Measurements from ENCODE around the gene LRG1. TPM values are rescaled to one million over a fixed set of nuclear protein-coding genes. Genes with fewer than 3 reads are reported as not detected.

Gene LRG1
- total RNA-seq, 1 donor from 2014 or later: not detected

- H3K9ac ChIP-seq: no peak overlapping the region
- H3K36me3 ChIP-seq: no peaks in the 10 kb centered on the region
- no peaks in the 10 kb centered on the region for H3K9me3 ChIP-seq (ENCODE audit: low read depth)
- H3F3A ChIP-seq (ENCODE audit: low read depth): no peaks in the 10 kb centered on the region
- H2AFZ ChIP-seq (replicated peaks): no peak overlapping the region
- Mint-ChIP-seq H3K27ac (no peak overlapping the region), H3K36me3 (peaks cover 19% of the 10 kb centered on the region), H3K4me3 (no peak overlapping the region), H3K9me3 (no peaks in the 10 kb centered on the region), H3K27me3 (ENCODE audit: insufficient read depth, low read depth) (no peaks in the 10 kb centered on the region), H3K4me1 (peaks cover 2% of the 10 kb centered on the region)
- no peak overlapping the region for H3K4me2 ChIP-seq
- H3K27ac ChIP-seq: no peak overlapping the region
- TF ChIP-seq EZH2 (IDR thresholded peaks at IDR 0.05) (no peak), EZH2phosphoT487 (IDR thresholded peaks at IDR 0.05) (no peak), CTCF (IDR thresholded peaks at IDR 0.05) (no peak)
- H3K27me3 ChIP-seq: no peaks in the 10 kb centered on the region
- no peaks in the 10 kb centered on the region for H3K4me1 ChIP-seq
- H3K79me2 ChIP-seq (ENCODE audit: low read depth): no peaks in the 10 kb centered on the region
- H4K20me1 ChIP-seq (ENCODE audit: low read depth): peaks cover 34% of the 10 kb centered on the region
- DNase-seq (ENCODE audit: low spot score): no peak
- H3K4me3 ChIP-seq: no peak overlapping the region
Observed at GRCh38 chr19:4553775-4554174, 13.9 kb upstream of the LRG1 start.

DNA sequence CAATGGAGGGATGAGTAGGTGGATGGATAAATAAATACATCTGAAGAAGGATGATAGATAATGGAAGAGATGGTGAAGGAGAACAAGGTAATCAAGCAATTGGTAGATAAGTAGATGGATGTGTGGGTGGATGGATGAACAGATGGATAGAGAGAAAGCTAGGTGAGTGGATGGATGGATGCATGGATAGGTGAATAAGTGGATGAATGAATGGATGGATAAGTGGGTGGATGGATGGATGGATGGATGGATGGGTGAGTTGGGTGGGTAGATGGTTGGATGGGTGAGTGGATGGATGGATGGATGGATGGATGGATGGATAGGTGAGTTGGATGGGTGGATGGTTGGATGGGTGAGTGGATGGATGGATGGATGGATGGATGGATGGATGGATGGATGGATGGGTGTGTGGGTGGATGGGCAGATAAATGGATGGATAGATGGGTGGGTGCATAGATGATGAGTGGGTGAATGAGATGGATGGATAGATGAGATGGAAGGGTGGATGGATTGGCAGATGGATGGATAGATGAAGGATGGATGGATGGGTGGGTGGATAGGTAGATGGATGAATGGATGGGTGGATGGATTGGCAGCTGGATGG, 13.4 kb upstream of the LRG1 start:
- H3K27ac ChIP-seq: no peak overlapping the region
- H4K20me1 ChIP-seq (ENCODE audit: low read depth): peaks cover 30% of the 10 kb centered on the region
- no peak for TF ChIP-seq EZH2phosphoT487 (IDR thresholded peaks at IDR 0.05)
- no peak for TF ChIP-seq EZH2 (IDR thresholded peaks at IDR 0.05)
- no peak for TF ChIP-seq CTCF (IDR thresholded peaks at IDR 0.05)
- Mint-ChIP-seq H3K27ac (no peak overlapping the region), H3K9me3 (no peaks in the 10 kb centered on the region), H3K4me1 (peaks cover 2% of the 10 kb centered on the region), H3K27me3 (ENCODE audit: insufficient read depth, low read depth) (no peaks in the 10 kb centered on the region), H3K4me3 (no peak overlapping the region), H3K36me3 (peaks cover 19% of the 10 kb centered on the region)
- no peaks in the 10 kb centered on the region for H3K4me1 ChIP-seq
- no peak overlapping the region for H3K4me3 ChIP-seq
- DNase-seq (ENCODE audit: low spot score): no peak
- H2AFZ ChIP-seq (replicated peaks): no peak overlapping the region
- no peak overlapping the region for H3K9ac ChIP-seq
- H3K27me3 ChIP-seq: no peaks in the 10 kb centered on the region
- no peaks in the 10 kb centered on the region for H3K79me2 ChIP-seq (ENCODE audit: low read depth)
- no peaks in the 10 kb centered on the region for H3F3A ChIP-seq (ENCODE audit: low read depth)
- no peaks in the 10 kb centered on the region for H3K9me3 ChIP-seq (ENCODE audit: low read depth)
- no peak overlapping the region for H3K4me2 ChIP-seq
- no peaks in the 10 kb centered on the region for H3K36me3 ChIP-seq

DNA sequence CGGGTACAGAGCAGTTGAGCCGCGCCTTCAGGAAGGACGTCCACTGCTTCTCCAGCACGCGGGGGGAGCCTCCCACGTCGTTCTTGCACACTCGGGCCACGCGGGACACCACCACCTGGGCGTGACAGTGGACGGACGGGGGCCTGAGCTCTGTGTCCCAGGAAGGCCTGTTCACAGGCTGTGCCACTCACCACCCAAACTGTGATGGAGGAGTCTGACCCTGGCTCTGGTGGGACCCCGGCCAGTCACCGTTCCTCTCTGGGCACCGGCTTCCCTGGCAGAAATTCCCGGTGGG, 12.6 kb upstream of the LRG1 start:
- DNase-seq (ENCODE audit: low spot score): no peak
- H3K4me3 Mint-ChIP-seq: no peak overlapping the region
- peaks cover 19% of the 10 kb centered on the region for H3K36me3 Mint-ChIP-seq

More for the DNA sequence above, 12.6 kb upstream of the LRG1 start:
- Mint-ChIP-seq H3K9me3 (no peaks in the 10 kb centered on the region), H3K27me3 (ENCODE audit: insufficient read depth, low read depth) (no peaks in the 10 kb centered on the region), H3K27ac (no peak overlapping the region), H3K4me1 (peaks cover 1% of the 10 kb centered on the region)
- Histone ChIP-seq H3K36me3 (no peaks in the 10 kb centered on the region), H3K4me3 (no peak overlapping the region), H3K27ac (no peak overlapping the region), H3K4me1 (no peaks in the 10 kb centered on the region), H3K4me2 (no peak overlapping the region), H3K9me3 (ENCODE audit: low read depth) (no peaks in the 10 kb centered on the region), H3F3A (ENCODE audit: low read depth) (no peaks in the 10 kb centered on the region), H2AFZ (replicated peaks) (no peak overlapping the region), H3K79me2 (ENCODE audit: low read depth) (no peaks in the 10 kb centered on the region), H3K27me3 (no peaks in the 10 kb centered on the region), H3K9ac (no peak overlapping the region), H4K20me1 (ENCODE audit: low read depth) (peaks cover 26% of the 10 kb centered on the region)
- TF ChIP-seq CTCF (IDR thresholded peaks at IDR 0.05) (no peak), EZH2phosphoT487 (IDR thresholded peaks at IDR 0.05) (no peak), EZH2 (IDR thresholded peaks at IDR 0.05) (no peak)
